Measurements from ENCODE around the gene SERINC3.

GRCh38 chr20:44489223-44489622 is 32.6 kb downstream of the SERINC3 start:
- TF ChIP-seq CTCF (IDR thresholded peaks at IDR 0.05) (no peak), RAD21 (IDR thresholded peaks at IDR 0.05; ENCODE audit: low read length) (no peak), MAX (IDR thresholded peaks at IDR 0.05; ENCODE audit: low read depth) (no peak), CHD2 (IDR thresholded peaks at IDR 0.05; ENCODE audit: low read length, partially characterized antibody) (no peak), MEF2A (IDR thresholded peaks at IDR 0.05; ENCODE audit: borderline replicate concordance, low read depth) (no peak), PBX3 (IDR thresholded peaks at IDR 0.05) (no peak), SMC3 (IDR thresholded peaks at IDR 0.05; ENCODE audit: low read depth, low read length) (no peak), TAF1 (IDR thresholded peaks at IDR 0.05; ENCODE audit: borderline replicate concordance, low read depth, low read length) (no peak)

All from SK-N-SH (cell line).